A673 (cell line): ENCODE results near the gene CD72. TPM values are rescaled to one million over a fixed set of nuclear protein-coding genes. Genes with fewer than 3 reads are reported as not detected.

ENCODE experiments used
- BruUV-seq: library from RNA; stranded (reverse); fragments of 400-500 nt; replicated peaks from 2 replicates; lab custom pipeline; 2021; lab: Mats Ljungman, UMichigan
- CTCF ChIA-PET: fragments of 300-600 bp; sonication (Branson Sonifier 250); formaldehyde crosslinking; loops from one replicate; lab custom pipeline; 2022; ENCODE audit warnings: antibody characterized with exemption; lab: Charles Lee
- POLR2A ChIA-PET: fragments of 300-600 bp; sonication (Branson Sonifier 250); formaldehyde crosslinking; loops from one replicate; lab custom pipeline; 2022; ENCODE audit warnings: antibody characterized with exemption; ENCODE audit not compliant: low non-redundant PET; lab: Charles Lee
- DNase-seq: peaks from one replicate; pipeline ENCODE4 v3.0.0-alpha.2; 2015; ENCODE audit warnings: low spot score
- H3K27ac ChIP-seq: fragments of 200-600 bp; sonication (generic); 2 replicates; pipeline ENCODE4 v1.5.1; 2016; ENCODE audit warnings: mixed run types, low read depth, mild to moderate bottlenecking, mixed read lengths, antibody characterized with exemption, low read length; ENCODE audit not compliant: poor library complexity, severe bottlenecking
- H3K27me3 ChIP-seq: fragments of 200-600 bp; sonication (generic); replicated peaks from 2 replicates; pipeline ENCODE4 v1.6.1; 2017; ENCODE audit warnings: mixed run types, low read depth, mild to moderate bottlenecking, mixed read lengths, antibody characterized with exemption, low read length; ENCODE audit not compliant: insufficient read depth, poor library complexity
- H3K36me3 ChIP-seq: fragments of 200-600 bp; sonication (generic); 2 replicates; pipeline ENCODE4 v1.6.1; 2016; ENCODE audit warnings: mixed run types, mild to moderate bottlenecking, mixed read lengths, antibody characterized with exemption, low read length; ENCODE audit not compliant: insufficient read depth, poor library complexity, severe bottlenecking
- H3K4me1 ChIP-seq: fragments of 200-600 bp; sonication (generic); 2 replicates; pipeline ENCODE4 v1.6.1; 2017; ENCODE audit warnings: mixed run types, mild to moderate bottlenecking, mixed read lengths, antibody characterized with exemption, low read length; ENCODE audit not compliant: insufficient read depth, poor library complexity, severe bottlenecking
- H3K4me3 ChIP-seq: fragments of 200-600 bp; sonication (generic); 2 replicates; pipeline ENCODE4 v1.5.1; 2016; ENCODE audit warnings: low read depth, mixed run types, mild to moderate bottlenecking, mixed read lengths, low read length; ENCODE audit not compliant: poor library complexity, severe bottlenecking
- H3K9me3 ChIP-seq: fragments of 200-600 bp; sonication (generic); 2 replicates; pipeline ENCODE4 v1.6.1; 2016; ENCODE audit warnings: mixed run types, low read depth, mild to moderate bottlenecking, mixed read lengths, antibody characterized with exemption, low read length; ENCODE audit not compliant: poor library complexity, severe bottlenecking
- CTCF ChIP-seq: fragments of 300-800, 200-600 bp; sonication (generic); conservative IDR thresholded peaks from 2 replicates; pipeline ENCODE4 v1.5.1; 2017; ENCODE audit warnings: low read depth, mild to moderate bottlenecking, antibody characterized with exemption, low read length, moderate library complexity, mixed read lengths
- EZH2 ChIP-seq: fragments of 200-600 bp; sonication (generic); IDR thresholded peaks from 2 replicates; pipeline ENCODE4 v1.6.1; 2017; ENCODE audit warnings: borderline replicate concordance, low read depth, mild to moderate bottlenecking, mixed read lengths, antibody characterized with exemption, low read length; ENCODE audit not compliant: poor library complexity, severe bottlenecking
- intact Hi-C: fragments of 100-400 bp; cut with micrococcal nuclease; formaldehyde crosslinking; loops from one replicate; pipeline ENCODE4 v1.10.0; 2022; ENCODE audit not compliant: unreplicated experiment
- total RNA-seq: library from RNA; stranded (reverse); gene quantifications from 2 replicates; pipeline ENCODE4 v1.2.3, GENCODE V29; 2021

The CD72 gene
- total RNA-seq, 1 experiment from 2014 or later = not detected

- TF ChIP-seq EZH2 (no peak), CTCF (no peak)
- Histone ChIP-seq H3K4me3 (peak overlapping the region; percentile 74), H3K27ac (peak overlapping the region; percentile 97), H3K27me3 (no peaks in the 10 kb centered on the region), H3K36me3 (peaks cover 32% of the 10 kb centered on the region), H3K9me3 (no peaks in the 10 kb centered on the region), H3K4me1 (peaks cover 21% of the 10 kb centered on the region)
- BruUV-seq = no TSS peak
- peak; percentile 62 for DNase-seq
- ChIA-PET POLR2A (no interaction called here), CTCF (no interaction called here)
- intact Hi-C loops = loop anchor here (5.0 kb wide), 3 partner anchors 73 to 542 kb away; partner anchors contain the start of genes ATOSB, CREB3, SPAG8 and TLN1
Observed at GRCh38 chr9:35659340-35659739, 41.1 kb upstream of the CD72 start.

GRCh38 chr9:35658968-35659220 lies 40.7 kb upstream of the CD72 start:
- no peaks in the 10 kb centered on the region for H3K9me3 ChIP-seq
- intact Hi-C loops = loop anchor here (1.0 to 5.0 kb wide), 4 partner anchors 13 to 542 kb away; partner anchors contain the start of genes ATOSB, CREB3, SPAG8 and TLN1
- peak; percentile 52 for DNase-seq
- H3K27me3 ChIP-seq = no peaks in the 10 kb centered on the region
- no TSS peak for BruUV-seq
- TF ChIP-seq CTCF = no peak
- no peak for TF ChIP-seq EZH2
- CTCF ChIA-PET = no interaction called here
- peak overlapping the region; percentile 74 for H3K4me3 ChIP-seq
- peak overlapping the region; percentile 97 for H3K27ac ChIP-seq
- H3K4me1 ChIP-seq = peaks cover 18% of the 10 kb centered on the region
- POLR2A ChIA-PET = no interaction called here
- peaks cover 32% of the 10 kb centered on the region for H3K36me3 ChIP-seq

- H3K36me3 ChIP-seq = peaks cover 32% of the 10 kb centered on the region
- POLR2A ChIA-PET = interaction anchor here (0.5 to 0.6 kb wide), 2 partner anchors 12 to 26 kb away, joined by 4 to 5 read pairs; no protein-coding TSS in a partner anchor
- TF ChIP-seq EZH2 (no peak), CTCF (peak; percentile 73)
- peak within 1 kb of the TSS; percentile 97 for H3K27ac ChIP-seq
- intact Hi-C loops = loop anchor here (1.0 to 5.0 kb wide), 4 partner anchors 12 to 541 kb away; partner anchors contain the start of genes ATOSB, CREB3, SPAG8 and TLN1
- peak within 1 kb of the TSS; percentile 74 for H3K4me3 ChIP-seq
- CTCF ChIA-PET = interaction anchor here (0.6 to 1.1 kb wide), 2 partner anchors 38 to 344 kb away, joined by 5 to 8 read pairs; no protein-coding TSS in a partner anchor
- no peaks in the 10 kb centered on the region for H3K27me3 ChIP-seq
- DNase-seq = peak; percentile 86
- peaks cover 15% of the 10 kb centered on the region for H3K4me1 ChIP-seq
- no peaks in the 10 kb centered on the region for H3K9me3 ChIP-seq
- BruUV-seq = TSS peak; percentile 69
Observed at GRCh38 chr9:35658137-35658967, 40.1 kb upstream of the CD72 start, which contains the start of gene CCDC107. TSS of gene CCDC107 (plus strand) at chr9:35658292. CDS start at chr9:35658380, 88 bp downstream.
